Mammary epithelial cell (primary cell): ENCODE measurements around the gene TMEM191C.
"Not testable (repeated sequence)": the region's sequence is repeated elsewhere in the genome, so short reads cannot be mapped to it uniquely, and the experiment has no call there.

Source experiments
- EZH2 ChIP-seq: IDR thresholded peaks from 2 replicates; pipeline ENCODE4 v1.6.1; 2012; ENCODE audit warnings: low read length, inconsistent platforms, borderline replicate concordance
- TF ChIP-seq, protein P1 (sequence below), 2 donors: IDR thresholded peaks in 1 of 2; conservative IDR thresholded peaks in 1 of 2; 2 replicates each; pipeline ENCODE4 v1.5.1; 2011 to 2012; ENCODE audit warnings: inconsistent platforms in 2 of 2, low read length in 2 of 2, mild to moderate bottlenecking in 2 of 2, control low read depth in 1 of 2, low read depth in 1 of 2; ENCODE audit not compliant: insufficient read depth in 1 of 2; ENCODE audit errors: extremely low read depth in 1 of 2

DNA sequence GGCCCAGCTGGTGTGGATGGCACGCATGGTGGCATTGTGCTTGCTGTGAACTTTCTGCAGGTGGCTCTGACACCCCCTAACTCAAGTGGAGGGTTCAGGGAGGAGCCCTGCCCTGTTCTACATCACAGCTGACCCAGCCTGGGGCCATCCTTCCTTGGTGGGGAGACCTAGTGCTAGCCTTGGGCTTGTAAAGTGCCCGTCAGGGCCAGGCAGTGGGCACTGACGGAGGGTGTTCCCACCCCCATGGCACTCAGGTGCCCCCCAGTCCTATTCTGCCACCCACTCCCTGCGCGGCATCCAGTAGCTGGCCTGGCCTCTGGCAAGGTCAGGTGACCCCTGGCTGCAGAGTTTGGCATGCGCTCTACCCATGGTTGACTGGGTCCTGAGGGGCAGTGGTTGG, 26.0 kb upstream of the TMEM191C start:
- TF ChIP-seq, protein P1, sequence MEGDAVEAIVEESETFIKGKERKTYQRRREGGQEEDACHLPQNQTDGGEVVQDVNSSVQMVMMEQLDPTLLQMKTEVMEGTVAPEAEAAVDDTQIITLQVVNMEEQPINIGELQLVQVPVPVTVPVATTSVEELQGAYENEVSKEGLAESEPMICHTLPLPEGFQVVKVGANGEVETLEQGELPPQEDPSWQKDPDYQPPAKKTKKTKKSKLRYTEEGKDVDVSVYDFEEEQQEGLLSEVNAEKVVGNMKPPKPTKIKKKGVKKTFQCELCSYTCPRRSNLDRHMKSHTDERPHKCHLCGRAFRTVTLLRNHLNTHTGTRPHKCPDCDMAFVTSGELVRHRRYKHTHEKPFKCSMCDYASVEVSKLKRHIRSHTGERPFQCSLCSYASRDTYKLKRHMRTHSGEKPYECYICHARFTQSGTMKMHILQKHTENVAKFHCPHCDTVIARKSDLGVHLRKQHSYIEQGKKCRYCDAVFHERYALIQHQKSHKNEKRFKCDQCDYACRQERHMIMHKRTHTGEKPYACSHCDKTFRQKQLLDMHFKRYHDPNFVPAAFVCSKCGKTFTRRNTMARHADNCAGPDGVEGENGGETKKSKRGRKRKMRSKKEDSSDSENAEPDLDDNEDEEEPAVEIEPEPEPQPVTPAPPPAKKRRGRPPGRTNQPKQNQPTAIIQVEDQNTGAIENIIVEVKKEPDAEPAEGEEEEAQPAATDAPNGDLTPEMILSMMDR (conservative IDR thresholded peaks at IDR 0.05 in 1 of 2, IDR thresholded peaks at IDR 0.05 in 1 of 2; ENCODE audit: extremely low read depth in 1 of 2, insufficient read depth in 1 of 2, low read depth in 1 of 2, low read length in 2 of 2): not testable (repeated sequence)
- not testable (repeated sequence) for TF ChIP-seq EZH2
